RWPE2 (cell line): Measurements from ENCODE around the gene SETSIP.
"Not testable (repeated sequence)": the region's sequence is repeated elsewhere in the genome, so short reads cannot be mapped to it uniquely, and the experiment has no call there.

Experiments
- ATAC-seq: fragments of 200-7000 bp; cut with Tn5 transposase; 3 replicates; pipeline ENCODE4 v1.9.1; 2021; ENCODE audit warnings: low read depth
- DNase-seq: peaks from one replicate; pipeline ENCODE4 v3.0.0-alpha.2; 2020; ENCODE audit warnings: low spot score
- H3K27ac ChIP-seq: fragments of 450-650 bp; 2 replicates; pipeline ENCODE4 v1.5.1; 2017; ENCODE audit warnings: mild to moderate bottlenecking; ENCODE audit not compliant: poor library complexity, severe bottlenecking
- H3K27me3 ChIP-seq: fragments of 250-450 bp; sonication (Bioruptor Pico); 2 replicates; pipeline ENCODE4 v1.5.1; 2021; ENCODE audit warnings: mild to moderate bottlenecking, moderate library complexity; ENCODE audit not compliant: insufficient read depth, poor library complexity, severe bottlenecking
- H3K36me3 ChIP-seq: fragments of 250-450 bp; sonication (Bioruptor Pico); 2 replicates; pipeline ENCODE4 v1.5.1; 2020; ENCODE audit warnings: low read depth, mild to moderate bottlenecking, moderate library complexity
- H3K4me1 ChIP-seq: fragments of 250-450 bp; sonication (Bioruptor Pico); 2 replicates; pipeline ENCODE4 v1.5.1; 2021; ENCODE audit warnings: mild to moderate bottlenecking, moderate library complexity; ENCODE audit not compliant: insufficient read depth, poor library complexity, severe bottlenecking
- H3K4me3 ChIP-seq: fragments of 250-450 bp; sonication (Bioruptor Pico); 2 replicates; pipeline ENCODE4 v1.5.1; 2021; ENCODE audit warnings: mild to moderate bottlenecking, moderate library complexity; ENCODE audit not compliant: severe bottlenecking
- H3K9me3 ChIP-seq: fragments of 250-450 bp; sonication (Bioruptor Pico); 2 replicates; pipeline ENCODE4 v1.5.1; 2021; ENCODE audit warnings: mild to moderate bottlenecking, moderate library complexity; ENCODE audit not compliant: severe bottlenecking
- CTCF ChIP-seq: fragments of 450-650 bp; IDR thresholded peaks from one replicate; pipeline ENCODE4 v1.5.1; 2017; ENCODE audit warnings: mild to moderate bottlenecking, moderate library complexity; ENCODE audit not compliant: poor library complexity, severe bottlenecking

Gene SETSIP

GRCh38 chr1:92030656-92031107, 44.5 kb downstream of the SETSIP start:
- Histone ChIP-seq H3K27me3 (no peaks in the 10 kb centered on the region), H3K4me1 (peaks cover 4% of the 10 kb centered on the region), H3K9me3 (no peaks in the 10 kb centered on the region), H3K27ac (no peak overlapping the region), H3K4me3 (peak overlapping the region; percentile 45), H3K36me3 (no peaks in the 10 kb centered on the region)
- DNase-seq (no peak), ATAC-seq (peak; percentile 88)
- no peak for TF ChIP-seq CTCF

DNA sequence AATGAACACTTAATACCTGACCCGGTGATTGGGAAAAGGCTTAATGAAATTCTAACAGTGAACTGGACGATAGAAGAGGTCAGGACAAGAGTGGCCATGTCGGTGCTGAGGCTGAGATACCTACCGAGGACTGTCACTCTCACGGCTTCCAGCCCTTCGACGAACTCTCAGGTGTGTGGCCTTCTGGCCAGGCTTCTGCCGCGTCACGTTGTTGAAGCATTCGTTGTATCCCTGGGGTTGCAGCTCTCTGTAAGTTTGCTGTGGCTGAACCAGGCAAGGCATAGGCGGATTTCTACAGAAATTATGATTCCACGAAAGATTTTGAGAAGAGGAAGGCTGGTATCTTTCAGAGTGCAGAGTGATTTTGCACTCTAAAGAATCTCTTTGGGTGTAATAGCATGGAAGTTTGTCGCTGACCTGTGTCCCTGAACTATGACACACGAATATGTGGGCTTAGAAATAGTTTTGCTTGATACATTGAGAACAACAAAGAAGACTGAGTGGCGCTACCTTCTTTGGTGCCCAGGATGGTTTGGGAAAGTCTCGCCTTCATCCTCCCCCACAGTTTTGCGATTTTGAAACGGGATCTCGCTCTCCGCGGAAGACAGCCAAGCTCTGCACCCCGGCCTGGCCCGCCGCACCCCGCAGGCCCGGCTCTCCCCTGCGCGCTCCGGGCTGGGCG, 45.8 kb downstream of the SETSIP start:
- no peak for TF ChIP-seq CTCF
- Histone ChIP-seq H3K9me3 (no peaks in the 10 kb centered on the region), H3K27me3 (no peaks in the 10 kb centered on the region), H3K36me3 (no peaks in the 10 kb centered on the region), H3K27ac (no peak overlapping the region), H3K4me1 (peaks cover 4% of the 10 kb centered on the region), H3K4me3 (peak overlapping the region; percentile 45)
- ATAC-seq (no peak), DNase-seq (no peak)

GRCh38 chr1:92026806-92027205, 48.4 kb downstream of the SETSIP start:
- Histone ChIP-seq H3K9me3 (no peaks in the 10 kb centered on the region), H3K4me3 (no peak overlapping the region), H3K27ac (no peak overlapping the region), H3K27me3 (no peaks in the 10 kb centered on the region), H3K4me1 (peaks cover 4% of the 10 kb centered on the region), H3K36me3 (no peaks in the 10 kb centered on the region)
- no peak for TF ChIP-seq CTCF
- DNase-seq (no peak), ATAC-seq (no peak)

- H3K36me3 ChIP-seq, ATAC-seq, H3K4me1 ChIP-seq, H3K9me3 ChIP-seq, H3K4me3 ChIP-seq, H3K27me3 ChIP-seq, H3K27ac ChIP-seq, DNase-seq: not testable (repeated sequence)
These were observed 49.2 kb downstream of the SETSIP start for GRCh38 chr1:92026042-92026441.
